Smooth muscle cell (in vitro differentiated cells): Measurements from ENCODE around the gene DAGLB. TPM values are rescaled to one million over a fixed set of nuclear protein-coding genes. Genes with fewer than 3 reads are reported as not detected.
A peak's percentile ranks its signal among the peaks of the same experiment; 100 is the strongest.

Experiments
- DNase-seq: peaks from one replicate; lab custom pipeline; 2025; ENCODE audit not compliant: unreplicated experiment; lab: John Stamatoyannopoulos, UW
- H2AFZ ChIP-seq: fragments of 200-600 bp; sonication (generic); 2 replicates; pipeline ENCODE4 v1.6.0; 2016; ENCODE audit warnings: antibody characterized with exemption, low read depth, mild to moderate bottlenecking
- H3F3A ChIP-seq: fragments of 200-600 bp; sonication (generic); 2 replicates; pipeline ENCODE4 v1.6.0; 2017; ENCODE audit warnings: antibody characterized with exemption, low read depth
- H3K27ac ChIP-seq: fragments of 200-600 bp; sonication (generic); 2 replicates; pipeline ENCODE4 v1.5.1; 2016; ENCODE audit warnings: low read depth, mild to moderate bottlenecking
- H3K27me3 ChIP-seq: fragments of 200-600 bp; sonication (generic); 2 replicates; pipeline ENCODE4 v1.6.1; 2016; ENCODE audit warnings: low read depth, mild to moderate bottlenecking
- H3K36me3 ChIP-seq: fragments of 200-600 bp; sonication (generic); 2 replicates; pipeline ENCODE4 v1.5.1; 2016; ENCODE audit warnings: low read depth
- H3K4me1 ChIP-seq: fragments of 200-600 bp; sonication (generic); 2 replicates; pipeline ENCODE4 v1.5.1; 2016; ENCODE audit warnings: low read depth
- H3K4me2 ChIP-seq: fragments of 200-600 bp; sonication (generic); 2 replicates; pipeline ENCODE4 v1.6.0; 2016; ENCODE audit warnings: mild to moderate bottlenecking
- H3K4me3 ChIP-seq: fragments of 200-600 bp; sonication (generic); 2 replicates; pipeline ENCODE4 v1.5.1; 2016; ENCODE audit warnings: mild to moderate bottlenecking
- H3K79me2 ChIP-seq: fragments of 200-600 bp; sonication (generic); 2 replicates; pipeline ENCODE4 v1.6.0; 2016; ENCODE audit warnings: low read depth, mild to moderate bottlenecking
- H3K9ac ChIP-seq: fragments of 200-600 bp; sonication (generic); 2 replicates; pipeline ENCODE4 v1.6.0; 2016; ENCODE audit warnings: low read depth
- H3K9me3 ChIP-seq: fragments of 200-600 bp; sonication (generic); replicated peaks from 2 replicates; pipeline ENCODE4 v1.5.1; 2016; ENCODE audit warnings: low read depth
- H4K20me1 ChIP-seq: fragments of 200-600 bp; sonication (generic); 2 replicates; pipeline ENCODE4 v1.6.0; 2016; ENCODE audit warnings: low read depth
- WGBS: methylation state at CpG from one replicate; pipeline ENCODE4 v1.1.7; 2016; ENCODE audit warnings: low lambda C conversion rate; 5-methylcytosine and 5-hydroxymethylcytosine counted together
- polyA plus RNA-seq: library from polyadenylated mRNA; unstranded; fragments of >200 nt; fragmentation: Nextera tagmentation; extraction: Ambion mirVana; gene quantifications from 2 replicates; pipeline ENCODE4 v1.2.1, GENCODE V29; 2016
- total RNA-seq: library from RNA; depleted of rRNA; stranded (reverse); fragments of >200 nt; gene quantifications from 2 replicates; pipeline ENCODE4 v1.2.3, GENCODE V29; 2014
- TF ChIP-seq, protein P1 (sequence below): fragments of 200-600 bp; sonication (generic); IDR thresholded peaks from 2 replicates; pipeline ENCODE4 v1.5.1; 2017; ENCODE audit warnings: borderline replicate concordance, mild to moderate bottlenecking, antibody characterized with exemption; ENCODE audit not compliant: insufficient read depth, poor library complexity, severe bottlenecking

Gene DAGLB
- total and polyA plus RNA-seq, 2 experiments from 2014 or later = 14.1 to 21.3 TPM

DNA sequence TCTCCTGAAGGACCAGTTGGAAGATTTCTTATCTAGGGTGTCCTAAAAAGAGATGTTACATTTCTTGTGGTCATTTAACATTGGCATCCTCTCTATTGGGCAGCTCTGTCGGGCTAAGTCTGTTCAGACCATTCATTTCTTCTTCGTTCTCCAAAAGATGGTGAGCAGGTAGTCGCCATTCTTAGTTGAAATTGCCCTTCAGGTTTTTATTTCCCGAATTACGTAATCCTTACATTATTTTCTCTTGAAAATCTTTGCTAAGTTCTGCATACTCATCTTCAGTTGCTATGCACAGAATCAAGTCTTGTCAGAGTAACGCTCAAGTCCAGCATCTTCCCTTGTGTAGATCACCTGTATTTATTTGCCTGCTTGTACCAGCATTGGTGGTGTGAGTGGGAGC, 53.6 kb downstream of the DAGLB start:
- peak overlapping the region; percentile 52 for H3K4me2 ChIP-seq
- no peak overlapping the region for H3K9ac ChIP-seq
- peak overlapping the region; percentile 66 for H3K27ac ChIP-seq
- WGBS = 92% methylated on average over 6 of the region's 6 CpGs
- H3K4me1 ChIP-seq = no peaks in the 10 kb centered on the region
- TF ChIP-seq, protein P1, sequence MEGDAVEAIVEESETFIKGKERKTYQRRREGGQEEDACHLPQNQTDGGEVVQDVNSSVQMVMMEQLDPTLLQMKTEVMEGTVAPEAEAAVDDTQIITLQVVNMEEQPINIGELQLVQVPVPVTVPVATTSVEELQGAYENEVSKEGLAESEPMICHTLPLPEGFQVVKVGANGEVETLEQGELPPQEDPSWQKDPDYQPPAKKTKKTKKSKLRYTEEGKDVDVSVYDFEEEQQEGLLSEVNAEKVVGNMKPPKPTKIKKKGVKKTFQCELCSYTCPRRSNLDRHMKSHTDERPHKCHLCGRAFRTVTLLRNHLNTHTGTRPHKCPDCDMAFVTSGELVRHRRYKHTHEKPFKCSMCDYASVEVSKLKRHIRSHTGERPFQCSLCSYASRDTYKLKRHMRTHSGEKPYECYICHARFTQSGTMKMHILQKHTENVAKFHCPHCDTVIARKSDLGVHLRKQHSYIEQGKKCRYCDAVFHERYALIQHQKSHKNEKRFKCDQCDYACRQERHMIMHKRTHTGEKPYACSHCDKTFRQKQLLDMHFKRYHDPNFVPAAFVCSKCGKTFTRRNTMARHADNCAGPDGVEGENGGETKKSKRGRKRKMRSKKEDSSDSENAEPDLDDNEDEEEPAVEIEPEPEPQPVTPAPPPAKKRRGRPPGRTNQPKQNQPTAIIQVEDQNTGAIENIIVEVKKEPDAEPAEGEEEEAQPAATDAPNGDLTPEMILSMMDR = no peak
- H3F3A ChIP-seq = peaks cover 2% of the 10 kb centered on the region
- peaks cover 99% of the 10 kb centered on the region for H4K20me1 ChIP-seq
- no peaks in the 10 kb centered on the region for H3K9me3 ChIP-seq
- no peak for DNase-seq
- no peaks in the 10 kb centered on the region for H3K27me3 ChIP-seq
- no peak overlapping the region for H3K4me3 ChIP-seq
- H3K36me3 ChIP-seq = peaks cover 6% of the 10 kb centered on the region
- H3K79me2 ChIP-seq = peaks cover 100% of the 10 kb centered on the region
- H2AFZ ChIP-seq = no peak overlapping the region

GRCh38 chr7:6393667-6394056, 54.1 kb downstream of the DAGLB start:
- Histone ChIP-seq H2AFZ (no peak overlapping the region), H3K9me3 (no peaks in the 10 kb centered on the region), H3K36me3 (peaks cover 7% of the 10 kb centered on the region), H3K4me2 (peak overlapping the region; percentile 52), H4K20me1 (peaks cover 99% of the 10 kb centered on the region), H3K4me3 (no peak overlapping the region), H3K4me1 (no peaks in the 10 kb centered on the region), H3F3A (no peaks in the 10 kb centered on the region), H3K27me3 (no peaks in the 10 kb centered on the region), H3K79me2 (peaks cover 100% of the 10 kb centered on the region), H3K27ac (peak overlapping the region; percentile 66), H3K9ac (no peak overlapping the region)
- no peak for DNase-seq
- TF ChIP-seq, protein P1 = no peak
- 30% methylated on average over 3 of the region's 3 CpGs for WGBS

DNA sequence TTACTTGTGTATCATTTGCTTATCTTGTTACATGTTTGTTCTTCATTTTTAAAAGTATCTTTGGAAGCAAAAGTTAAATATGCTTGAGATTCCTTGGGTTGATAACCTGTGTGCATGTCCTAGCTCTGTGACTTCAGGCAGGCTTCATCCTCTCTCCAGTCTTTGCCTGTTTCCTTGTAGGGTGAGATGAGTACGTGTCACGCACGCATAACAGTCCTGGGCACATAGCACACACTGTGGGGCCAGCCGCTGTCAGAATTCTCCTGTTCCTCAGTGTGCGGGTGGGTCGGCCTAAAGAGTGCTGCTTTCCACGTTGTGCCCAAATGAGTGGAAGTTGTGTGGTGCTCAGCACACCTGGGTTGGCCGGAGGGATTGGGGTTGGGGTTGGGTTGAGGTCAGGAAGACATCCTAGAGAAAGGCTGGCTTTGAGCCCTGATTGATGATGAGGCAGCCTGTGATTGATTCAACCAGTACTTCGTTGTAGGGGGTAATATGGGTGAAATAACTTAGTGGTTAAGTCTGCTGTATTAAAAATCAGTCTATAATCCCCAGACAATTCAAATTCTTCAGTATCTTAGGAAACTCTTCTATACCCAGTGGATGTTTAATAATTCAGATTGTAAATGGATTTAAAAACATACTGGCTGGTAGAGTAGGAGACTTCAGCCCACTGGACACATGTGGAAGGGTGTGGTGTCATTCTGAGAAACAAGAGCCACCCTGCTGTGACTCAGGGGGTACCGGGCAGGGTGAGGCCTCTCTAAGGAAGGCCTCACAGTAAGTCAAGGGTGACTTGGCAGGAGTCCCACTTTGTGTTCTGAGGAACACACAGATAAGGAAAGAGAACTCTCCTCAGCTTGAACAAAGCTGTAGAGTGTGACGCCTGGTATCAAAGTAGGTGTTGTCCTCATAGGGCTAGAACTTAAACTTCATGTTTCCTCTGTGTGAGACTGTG, 54.8 kb downstream of the DAGLB start:
- peaks cover 10% of the 10 kb centered on the region for H3K36me3 ChIP-seq
- H3K27ac ChIP-seq = peak overlapping the region; percentile 66
- H3K4me2 ChIP-seq = peak overlapping the region; percentile 52
- no peaks in the 10 kb centered on the region for H3F3A ChIP-seq
- peaks cover 100% of the 10 kb centered on the region for H3K79me2 ChIP-seq
- no peak overlapping the region for H3K4me3 ChIP-seq
- 76% methylated on average over 11 of the region's 11 CpGs for WGBS
- H3K27me3 ChIP-seq = no peaks in the 10 kb centered on the region
- H3K9me3 ChIP-seq = no peaks in the 10 kb centered on the region
- DNase-seq = no peak
- TF ChIP-seq, protein P1 = no peak
- H2AFZ ChIP-seq = no peak overlapping the region
- no peak overlapping the region for H3K9ac ChIP-seq
- no peaks in the 10 kb centered on the region for H3K4me1 ChIP-seq
- peaks cover 99% of the 10 kb centered on the region for H4K20me1 ChIP-seq

- H4K20me1 ChIP-seq = peaks cover 98% of the 10 kb centered on the region
- 98% methylated on average over 2 of the region's 2 CpGs for WGBS
- H3K27me3 ChIP-seq = no peaks in the 10 kb centered on the region
- no peaks in the 10 kb centered on the region for H3K9me3 ChIP-seq
- H3K27ac ChIP-seq = no peak overlapping the region
- no peak overlapping the region for H3K4me2 ChIP-seq
- DNase-seq = no peak
- peaks cover 10% of the 10 kb centered on the region for H3K36me3 ChIP-seq
- TF ChIP-seq, protein P1 = no peak
- H3K4me1 ChIP-seq = peaks cover 11% of the 10 kb centered on the region
- H3K9ac ChIP-seq = no peak overlapping the region
- H3K4me3 ChIP-seq = no peak overlapping the region
- H3F3A ChIP-seq = peaks cover 12% of the 10 kb centered on the region
- H3K79me2 ChIP-seq = peaks cover 96% of the 10 kb centered on the region
- no peak overlapping the region for H2AFZ ChIP-seq
Observed at GRCh38 chr7:6389728-6390127, 58.0 kb downstream of the DAGLB start.
